Measurements from ENCODE around the gene SPDYE6.
"Not testable (repeated sequence)": the region's sequence is repeated elsewhere in the genome, so short reads cannot be mapped to it uniquely, and the experiment has no call there.

DNA sequence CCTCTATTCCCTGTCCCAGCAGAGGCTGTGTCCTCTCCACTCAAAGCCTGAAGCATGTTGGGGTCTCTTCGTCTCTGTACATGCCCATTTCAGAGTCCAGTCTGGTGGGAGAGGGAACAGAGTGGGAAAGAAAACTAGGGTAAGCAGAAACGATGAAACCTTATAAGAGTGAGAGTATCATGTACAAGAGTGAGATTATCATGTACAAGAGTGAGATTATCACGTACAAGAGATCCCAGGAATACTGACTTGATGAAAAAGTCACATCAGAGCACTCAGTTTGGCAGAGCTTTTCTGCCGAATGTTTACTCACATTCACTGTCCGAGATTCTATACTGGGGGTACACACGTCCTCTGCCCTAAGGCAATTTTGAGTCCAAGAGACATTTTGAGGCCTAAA lies at the start of gene SPDYE6:
- not testable (repeated sequence) for TF ChIP-seq CTCF, POLR2A, EP300 (IDR thresholded peaks at IDR 0.05)
